Measurements from ENCODE around the gene ANKRD13B. TPM values are rescaled to one million over a fixed set of nuclear protein-coding genes. Genes with fewer than 3 reads are reported as not detected.

ANKRD13B gene
- total RNA-seq, 2 donors from 2014 or later = 10.4 to 27.7 TPM

Other genes starting within 250 kb of the ANKRD13B start
- 10 to 100 TPM; 40.0 to 42.0 TPM for gene TAOK1, start 202.8 kb upstream of the ANKRD13B start, total RNA-seq
- gene ABHD15, start 26.1 kb upstream of the ANKRD13B start, total RNA-seq = 10 to 100 TPM; 10.1 to 15.1 TPM
- gene TP53I13, start 24.4 kb upstream of the ANKRD13B start, total RNA-seq = 10 to 100 TPM; 45.7 to 58.1 TPM
- 10 to 100 TPM; 52.4 to 65.7 TPM for gene GIT1, start 3.5 kb upstream of the ANKRD13B start, total RNA-seq
- 10 to 100 TPM in 1 of 2 donors, 1 to 10 TPM in 1; 2.5 to 12.0 TPM for gene CORO6, start 29.8 kb downstream of the ANKRD13B start, total RNA-seq

All from activated T-helper 17 cell treated with anti-CD3 and anti-CD28 coated beads, Interleukin-2, amount 50 U/mL, for 72 hours (primary cell).